ENCODE results near the gene MAIP1.

Gene MAIP1

DNA sequence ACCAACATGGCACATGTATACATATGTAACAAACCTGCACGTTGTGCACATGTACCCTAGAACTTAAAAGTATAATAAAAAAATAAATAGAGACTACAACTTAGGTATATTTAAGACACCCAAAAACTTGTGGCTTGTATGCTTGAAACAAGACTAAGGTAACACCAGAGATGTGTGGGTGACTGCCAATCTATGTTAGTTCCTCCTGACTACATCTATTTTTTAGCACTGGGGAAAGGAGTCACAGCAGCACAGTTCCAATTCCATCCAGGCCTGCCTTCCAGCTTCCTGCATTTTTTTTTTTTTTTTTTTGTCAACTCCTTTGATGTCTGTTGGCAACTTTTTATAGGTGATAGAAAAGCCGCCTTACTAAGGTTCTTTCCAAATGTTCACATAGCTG lies 26.1 kb upstream of the MAIP1 start:
- in situ Hi-C loops (cut with MboI; ENCODE audit: low pct_unique_long_range_greater_than_20kb, low sequenced_read_pairs, unreplicated experiment): no loop called here
- no peak for DNase-seq (ENCODE audit: low spot score)
- TF ChIP-seq, protein P1, sequence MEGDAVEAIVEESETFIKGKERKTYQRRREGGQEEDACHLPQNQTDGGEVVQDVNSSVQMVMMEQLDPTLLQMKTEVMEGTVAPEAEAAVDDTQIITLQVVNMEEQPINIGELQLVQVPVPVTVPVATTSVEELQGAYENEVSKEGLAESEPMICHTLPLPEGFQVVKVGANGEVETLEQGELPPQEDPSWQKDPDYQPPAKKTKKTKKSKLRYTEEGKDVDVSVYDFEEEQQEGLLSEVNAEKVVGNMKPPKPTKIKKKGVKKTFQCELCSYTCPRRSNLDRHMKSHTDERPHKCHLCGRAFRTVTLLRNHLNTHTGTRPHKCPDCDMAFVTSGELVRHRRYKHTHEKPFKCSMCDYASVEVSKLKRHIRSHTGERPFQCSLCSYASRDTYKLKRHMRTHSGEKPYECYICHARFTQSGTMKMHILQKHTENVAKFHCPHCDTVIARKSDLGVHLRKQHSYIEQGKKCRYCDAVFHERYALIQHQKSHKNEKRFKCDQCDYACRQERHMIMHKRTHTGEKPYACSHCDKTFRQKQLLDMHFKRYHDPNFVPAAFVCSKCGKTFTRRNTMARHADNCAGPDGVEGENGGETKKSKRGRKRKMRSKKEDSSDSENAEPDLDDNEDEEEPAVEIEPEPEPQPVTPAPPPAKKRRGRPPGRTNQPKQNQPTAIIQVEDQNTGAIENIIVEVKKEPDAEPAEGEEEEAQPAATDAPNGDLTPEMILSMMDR (IDR thresholded peaks at IDR 0.05; ENCODE audit: extremely low read depth, insufficient read depth, missing control alignments): no peak

DNA sequence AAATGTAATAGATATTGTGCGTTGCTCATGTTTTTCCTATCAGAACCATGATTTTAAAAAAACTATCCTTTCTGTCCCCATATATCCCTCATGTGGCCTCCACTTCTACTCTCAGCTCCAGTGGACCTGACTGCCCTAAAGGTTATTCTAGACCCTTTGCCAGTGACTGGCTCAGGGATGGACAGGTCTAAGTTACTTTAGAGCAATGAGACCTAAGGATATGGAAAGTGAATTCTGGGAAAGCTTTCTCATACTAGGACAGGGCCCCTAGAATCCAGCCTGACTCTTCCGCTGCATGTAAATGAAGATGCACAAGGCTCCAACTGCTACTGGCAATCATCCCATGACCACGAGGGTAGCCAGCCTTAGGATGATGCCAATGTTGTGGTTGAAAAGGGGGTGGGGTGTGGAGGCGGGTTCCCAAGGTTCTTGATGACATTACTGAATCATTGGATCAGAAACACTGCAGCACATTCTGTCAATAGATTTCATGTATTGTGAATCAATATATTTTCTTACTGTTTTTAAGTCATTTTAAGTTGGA lies 23.0 kb upstream of the MAIP1 start:
- DNase-seq (ENCODE audit: low spot score): no peak
- TF ChIP-seq, protein P1 (IDR thresholded peaks at IDR 0.05; ENCODE audit: extremely low read depth, insufficient read depth, missing control alignments): no peak
- in situ Hi-C loops (cut with MboI; ENCODE audit: low pct_unique_long_range_greater_than_20kb, low sequenced_read_pairs, unreplicated experiment): no loop called here

DNA sequence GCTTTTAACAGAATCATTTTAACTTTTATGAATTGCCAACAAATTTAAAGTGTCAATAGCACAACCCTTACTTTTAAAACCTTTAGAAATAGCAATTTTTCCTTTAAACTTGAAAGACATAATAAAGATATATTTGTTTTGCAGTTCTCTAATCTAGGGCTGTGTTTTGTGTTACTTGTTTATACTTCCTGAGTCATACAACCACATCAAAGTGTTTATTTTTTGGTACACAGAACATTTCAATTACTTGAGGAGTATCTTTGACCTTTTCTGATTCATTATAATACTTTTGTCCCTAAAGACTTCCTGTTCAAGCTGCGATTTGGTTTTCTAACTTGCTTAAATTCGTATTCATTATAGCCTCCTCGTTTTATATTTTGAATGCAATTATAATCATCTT lies 21.9 kb upstream of the MAIP1 start:
- TF ChIP-seq, protein P1 (IDR thresholded peaks at IDR 0.05; ENCODE audit: extremely low read depth, insufficient read depth, missing control alignments): no peak
- DNase-seq (ENCODE audit: low spot score): no peak
- in situ Hi-C loops (cut with MboI; ENCODE audit: low pct_unique_long_range_greater_than_20kb, low sequenced_read_pairs, unreplicated experiment): no loop called here

DNA sequence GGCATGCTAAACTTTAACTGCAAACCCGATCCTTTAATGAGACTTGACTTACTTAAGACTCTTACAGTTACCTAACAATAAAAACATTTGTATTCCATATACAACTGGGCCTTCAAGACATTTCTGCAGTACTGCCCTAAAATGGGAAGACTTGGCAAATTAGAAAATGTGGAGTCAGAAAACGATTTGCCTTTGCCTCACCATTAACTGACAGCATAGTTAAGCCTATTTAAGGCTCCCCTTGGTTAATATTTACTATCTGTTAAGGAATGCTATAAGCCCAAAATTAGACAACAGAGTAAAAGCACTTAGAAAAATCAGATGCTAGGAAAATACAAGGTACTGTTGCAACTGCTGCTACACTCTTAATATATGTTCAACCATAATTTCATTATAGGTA lies 18.8 kb upstream of the MAIP1 start:
- in situ Hi-C loops (cut with MboI; ENCODE audit: low pct_unique_long_range_greater_than_20kb, low sequenced_read_pairs, unreplicated experiment): no loop called here
- DNase-seq (ENCODE audit: low spot score): no peak
- TF ChIP-seq, protein P1 (IDR thresholded peaks at IDR 0.05; ENCODE audit: extremely low read depth, insufficient read depth, missing control alignments): no peak

DNA sequence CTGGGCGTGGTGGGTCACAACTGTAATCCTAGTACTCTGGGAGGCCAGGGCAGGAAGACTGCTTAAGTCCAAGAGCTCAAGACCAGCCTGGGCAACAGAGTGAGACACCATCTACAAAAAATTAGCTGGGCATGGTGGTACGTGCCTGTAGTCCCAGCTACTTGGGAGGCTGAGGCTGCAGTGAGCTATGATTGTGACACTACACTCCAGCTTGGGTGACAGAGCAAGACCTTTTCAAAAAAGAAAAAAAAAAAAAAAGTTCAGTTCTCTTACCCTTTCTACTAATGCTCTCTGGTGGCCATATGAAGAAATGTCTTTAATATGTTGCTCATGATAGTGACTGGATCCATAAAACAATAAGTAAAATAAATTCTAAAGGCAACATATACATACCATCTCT lies 15.0 kb upstream of the MAIP1 start:
- TF ChIP-seq, protein P1 (IDR thresholded peaks at IDR 0.05; ENCODE audit: extremely low read depth, insufficient read depth, missing control alignments): peak; percentile 43
- no peak for DNase-seq (ENCODE audit: low spot score)
- in situ Hi-C loops (cut with MboI; ENCODE audit: low pct_unique_long_range_greater_than_20kb, low sequenced_read_pairs, unreplicated experiment): no loop called here

DNA sequence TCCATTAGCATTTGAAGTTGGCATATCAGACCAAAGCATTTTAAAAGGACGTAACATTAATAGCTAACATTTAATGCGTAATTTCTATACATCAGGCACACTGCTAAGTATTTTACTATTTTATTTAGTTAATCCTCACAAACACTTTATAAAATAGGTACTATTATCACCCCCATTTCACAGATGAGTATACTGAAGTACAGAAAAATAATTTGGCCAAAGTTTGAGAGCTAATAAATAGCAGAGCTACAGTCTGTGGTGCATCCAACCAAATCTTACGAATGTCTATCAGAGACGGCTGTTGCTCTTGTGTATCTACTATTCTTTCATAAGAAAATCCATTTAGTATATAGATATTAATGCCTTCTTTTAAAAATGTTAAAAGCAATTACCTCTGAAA lies 12.0 kb upstream of the MAIP1 start:
- in situ Hi-C loops (cut with MboI; ENCODE audit: low pct_unique_long_range_greater_than_20kb, low sequenced_read_pairs, unreplicated experiment): no loop called here
- DNase-seq (ENCODE audit: low spot score): no peak
- TF ChIP-seq, protein P1 (IDR thresholded peaks at IDR 0.05; ENCODE audit: extremely low read depth, insufficient read depth, missing control alignments): no peak

DNA sequence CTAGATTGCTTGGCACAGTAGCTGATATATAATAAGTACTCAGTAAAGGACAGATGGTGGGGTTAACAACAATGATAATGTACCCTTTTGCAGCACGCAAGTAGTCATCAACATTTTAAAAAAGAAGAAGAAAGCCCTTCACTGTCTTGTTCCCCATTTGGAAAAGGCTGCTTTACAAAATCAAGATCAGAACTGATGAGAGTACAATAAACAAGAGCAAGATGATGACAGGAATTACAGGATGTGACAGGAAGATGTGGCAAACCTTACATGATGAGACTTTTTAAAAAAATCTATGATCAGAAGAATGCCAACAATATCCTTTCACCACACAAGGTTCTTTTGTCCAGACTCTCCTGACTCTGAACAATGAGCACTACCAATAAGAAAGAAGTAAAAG lies 9.2 kb upstream of the MAIP1 start:
- DNase-seq (ENCODE audit: low spot score): no peak
- TF ChIP-seq, protein P1 (IDR thresholded peaks at IDR 0.05; ENCODE audit: extremely low read depth, insufficient read depth, missing control alignments): no peak
- in situ Hi-C loops (cut with MboI; ENCODE audit: low pct_unique_long_range_greater_than_20kb, low sequenced_read_pairs, unreplicated experiment): no loop called here
